ENCODE data around the gene ARHGAP15.

The ARHGAP15 gene

GRCh38 chr2:143133783-143134182 lies 4.6 kb downstream of the ARHGAP15 start:
- Histone ChIP-seq H2BK15ac (ENCODE audit: low read length) (no peak overlapping the region), H3K23ac (ENCODE audit: low read depth, low read length, poor library complexity) (no peak overlapping the region), H4K91ac (ENCODE audit: low read depth, low read length, poor library complexity) (no peak overlapping the region), H3K27ac (replicated peaks; ENCODE audit: low read length) (no peak overlapping the region), H2BK5ac (ENCODE audit: low read length) (no peak overlapping the region), H3K18ac (ENCODE audit: low read length) (no peak overlapping the region), H3K79me1 (ENCODE audit: low read depth, low read length) (no peaks in the 10 kb centered on the region), H2BK12ac (ENCODE audit: low read length) (no peak overlapping the region), H2BK120ac (ENCODE audit: low read depth, low read length) (no peak overlapping the region), H2AK5ac (ENCODE audit: low read depth, low read length) (no peak overlapping the region), H3K9ac (ENCODE audit: low read depth, low read length, poor library complexity) (no peak overlapping the region), H2AFZ (ENCODE audit: low read length) (no peak overlapping the region), H3K14ac (ENCODE audit: low read length) (no peak overlapping the region), H3K4me1 (ENCODE audit: control insufficient read depth in 2 of 2, insufficient read depth in 1 of 2, low read depth in 1 of 2, low read length in 2 of 2) (peaks cover 1 to 2% of the 10 kb centered on the region in 2 donors), H4K8ac (ENCODE audit: low read depth, low read length) (no peak overlapping the region), H3K36me3 (replicated peaks in 1 of 2; ENCODE audit: control insufficient read depth in 2 of 2, insufficient read depth in 2 of 2, low read length in 2 of 2) (no peaks in the 10 kb centered on the region), H3K4me2 (ENCODE audit: insufficient read depth, low read length, poor library complexity, severe bottlenecking) (no peak overlapping the region), H3K27me3 (ENCODE audit: control insufficient read depth in 3 of 3, insufficient read depth in 3 of 3, low read depth in 1 of 3, low read length in 3 of 3) (no peaks in the 10 kb centered on the region), H3K9me3 (replicated peaks in 1 of 2; ENCODE audit: control insufficient read depth in 2 of 2, insufficient read depth in 1 of 2, low read depth in 1 of 2, low read length in 2 of 2) (no peaks in the 10 kb centered on the region), H3K4me3 (ENCODE audit: low read length in 2 of 2) (no peak overlapping the region), H3K4ac (ENCODE audit: low read length) (no peak overlapping the region)
- WGBS, 2 donors (ENCODE audit: extremely low coverage in 2 of 2, insufficient read length in 2 of 2, insufficient replicate concordance in 1 of 2) = 100% methylated on average over 1 of the region's 2 CpGs
- DNase-seq (ENCODE audit: low spot score) = no peak

GRCh38 chr2:143138292-143138691 lies 9.1 kb downstream of the ARHGAP15 start:
- Histone ChIP-seq H2BK120ac (ENCODE audit: low read depth, low read length) (no peak overlapping the region), H2BK12ac (ENCODE audit: low read length) (no peak overlapping the region), H2AFZ (ENCODE audit: low read length) (no peak overlapping the region), H4K91ac (ENCODE audit: low read depth, low read length, poor library complexity) (no peak overlapping the region), H3K27me3 (ENCODE audit: control insufficient read depth in 3 of 3, insufficient read depth in 3 of 3, low read depth in 1 of 3, low read length in 3 of 3) (no peaks in the 10 kb centered on the region), H3K4ac (ENCODE audit: low read length) (no peak overlapping the region), H3K23ac (ENCODE audit: low read depth, low read length, poor library complexity) (no peak overlapping the region), H3K36me3 (replicated peaks in 1 of 2; ENCODE audit: control insufficient read depth in 2 of 2, insufficient read depth in 2 of 2, low read length in 2 of 2) (no peaks in the 10 kb centered on the region), H3K9ac (ENCODE audit: low read depth, low read length, poor library complexity) (no peak overlapping the region), H4K8ac (ENCODE audit: low read depth, low read length) (no peak overlapping the region), H2BK15ac (ENCODE audit: low read length) (no peak overlapping the region), H3K18ac (ENCODE audit: low read length) (no peak overlapping the region), H2BK5ac (ENCODE audit: low read length) (no peak overlapping the region), H3K27ac (replicated peaks; ENCODE audit: low read length) (no peak overlapping the region), H3K9me3 (replicated peaks in 1 of 2; ENCODE audit: control insufficient read depth in 2 of 2, insufficient read depth in 1 of 2, low read depth in 1 of 2, low read length in 2 of 2) (no peaks in the 10 kb centered on the region), H3K79me1 (ENCODE audit: low read depth, low read length) (no peaks in the 10 kb centered on the region), H3K4me1 (ENCODE audit: control insufficient read depth in 2 of 2, insufficient read depth in 1 of 2, low read depth in 1 of 2, low read length in 2 of 2) (no peaks in the 10 kb centered on the region), H3K4me3 (ENCODE audit: low read length in 2 of 2) (no peak overlapping the region), H2AK5ac (ENCODE audit: low read depth, low read length) (no peak overlapping the region), H3K4me2 (ENCODE audit: insufficient read depth, low read length, poor library complexity, severe bottlenecking) (no peak overlapping the region), H3K14ac (ENCODE audit: low read length) (no peak overlapping the region)
- no CpG with 5 or more reads among the region's 3 CpGs for WGBS, 2 donors (ENCODE audit: extremely low coverage in 2 of 2, insufficient read length in 2 of 2, insufficient replicate concordance in 1 of 2)
- no peak for DNase-seq (ENCODE audit: low spot score)

- Histone ChIP-seq H3K36me3 (replicated peaks in 1 of 2; ENCODE audit: control insufficient read depth in 2 of 2, insufficient read depth in 2 of 2, low read length in 2 of 2) (no peaks in the 10 kb centered on the region), H3K9ac (ENCODE audit: low read depth, low read length, poor library complexity) (no peak overlapping the region), H2AFZ (ENCODE audit: low read length) (no peak overlapping the region), H3K27ac (replicated peaks; ENCODE audit: low read length) (no peak overlapping the region), H2BK12ac (ENCODE audit: low read length) (no peak overlapping the region), H4K8ac (ENCODE audit: low read depth, low read length) (no peak overlapping the region), H4K91ac (ENCODE audit: low read depth, low read length, poor library complexity) (no peak overlapping the region), H2BK120ac (ENCODE audit: low read depth, low read length) (no peak overlapping the region), H3K79me1 (ENCODE audit: low read depth, low read length) (no peaks in the 10 kb centered on the region), H3K27me3 (ENCODE audit: control insufficient read depth in 3 of 3, insufficient read depth in 3 of 3, low read depth in 1 of 3, low read length in 3 of 3) (no peaks in the 10 kb centered on the region), H3K4me1 (ENCODE audit: control insufficient read depth in 2 of 2, insufficient read depth in 1 of 2, low read depth in 1 of 2, low read length in 2 of 2) (no peaks in the 10 kb centered on the region), H3K14ac (ENCODE audit: low read length) (no peak overlapping the region), H3K4me3 (ENCODE audit: low read length in 2 of 2) (no peak overlapping the region), H3K4me2 (ENCODE audit: insufficient read depth, low read length, poor library complexity, severe bottlenecking) (no peak overlapping the region), H3K18ac (ENCODE audit: low read length) (no peak overlapping the region), H2AK5ac (ENCODE audit: low read depth, low read length) (no peak overlapping the region), H3K4ac (ENCODE audit: low read length) (no peak overlapping the region), H2BK5ac (ENCODE audit: low read length) (no peak overlapping the region), H2BK15ac (ENCODE audit: low read length) (no peak overlapping the region), H3K23ac (ENCODE audit: low read depth, low read length, poor library complexity) (no peak overlapping the region), H3K9me3 (replicated peaks in 1 of 2; ENCODE audit: control insufficient read depth in 2 of 2, insufficient read depth in 1 of 2, low read depth in 1 of 2, low read length in 2 of 2) (no peaks in the 10 kb centered on the region)
- DNase-seq (ENCODE audit: low spot score) = no peak
- WGBS, 2 donors (ENCODE audit: extremely low coverage in 2 of 2, insufficient read length in 2 of 2, insufficient replicate concordance in 1 of 2) = no CpG with 5 or more reads among the region's 2 CpGs
Observed at GRCh38 chr2:143139835-143140393, 10.7 kb downstream of the ARHGAP15 start.

- Histone ChIP-seq H2BK5ac (ENCODE audit: low read length) (no peak overlapping the region), H3K9ac (ENCODE audit: low read depth, low read length, poor library complexity) (no peak overlapping the region), H3K14ac (ENCODE audit: low read length) (no peak overlapping the region), H3K27ac (replicated peaks; ENCODE audit: low read length) (no peak overlapping the region), H3K23ac (ENCODE audit: low read depth, low read length, poor library complexity) (no peak overlapping the region), H3K27me3 (ENCODE audit: control insufficient read depth in 3 of 3, insufficient read depth in 3 of 3, low read depth in 1 of 3, low read length in 3 of 3) (no peaks in the 10 kb centered on the region), H2AFZ (ENCODE audit: low read length) (no peak overlapping the region), H3K18ac (ENCODE audit: low read length) (no peak overlapping the region), H3K36me3 (replicated peaks in 1 of 2; ENCODE audit: control insufficient read depth in 2 of 2, insufficient read depth in 2 of 2, low read length in 2 of 2) (no peaks in the 10 kb centered on the region), H4K91ac (ENCODE audit: low read depth, low read length, poor library complexity) (no peak overlapping the region), H2BK12ac (ENCODE audit: low read length) (no peak overlapping the region), H3K4me3 (ENCODE audit: low read length in 2 of 2) (no peak overlapping the region), H3K4ac (ENCODE audit: low read length) (no peak overlapping the region), H2BK15ac (ENCODE audit: low read length) (no peak overlapping the region), H3K4me2 (ENCODE audit: insufficient read depth, low read length, poor library complexity, severe bottlenecking) (no peak overlapping the region), H3K79me1 (ENCODE audit: low read depth, low read length) (no peaks in the 10 kb centered on the region), H3K4me1 (ENCODE audit: control insufficient read depth in 2 of 2, insufficient read depth in 1 of 2, low read depth in 1 of 2, low read length in 2 of 2) (no peaks in the 10 kb centered on the region), H2AK5ac (ENCODE audit: low read depth, low read length) (no peak overlapping the region), H3K9me3 (replicated peaks in 1 of 2; ENCODE audit: control insufficient read depth in 2 of 2, insufficient read depth in 1 of 2, low read depth in 1 of 2, low read length in 2 of 2) (no peaks in the 10 kb centered on the region), H2BK120ac (ENCODE audit: low read depth, low read length) (no peak overlapping the region), H4K8ac (ENCODE audit: low read depth, low read length) (no peak overlapping the region)
- no CpG with 5 or more reads among the region's 1 CpG for WGBS, 2 donors (ENCODE audit: extremely low coverage in 2 of 2, insufficient read length in 2 of 2, insufficient replicate concordance in 1 of 2)
- no peak for DNase-seq (ENCODE audit: low spot score)
Observed at GRCh38 chr2:143140864-143141661, 11.8 kb downstream of the ARHGAP15 start.
